Activated CD8-positive, alpha-beta memory T cell treated with anti-CD3 and anti-CD28 coated beads, Interleukin-2, amount 10 ng/mL, durations not matched to agents 7 days and 5 days (primary cell): Measurements from ENCODE around the gene REPS1. TPM values are rescaled to one million over a fixed set of nuclear protein-coding genes. Genes with fewer than 3 reads are reported as not detected.

Source experiments
- ATAC-seq: fragments of 150-1000 bp; cut with Tn5 transposase; one replicate; pipeline ENCODE4 v1.10.0; 2021; ENCODE audit warnings: moderate library complexity
- CTCF ChIA-PET: fragments of 350-600 bp; sonication (Branson Sonifier 250); formaldehyde crosslinking; loops from one replicate; lab custom pipeline; 2021; ENCODE audit warnings: antibody characterized with exemption; lab: Charles Lee
- DNase-seq: peaks from one replicate; pipeline ENCODE4 v3.0.0-alpha.2; 2020
- H3K27ac Mint-ChIP-seq: one replicate; pipeline ENCODE4 v1.8.0; 2021; ENCODE audit warnings: mild to moderate bottlenecking, mixed read lengths
- H3K27me3 Mint-ChIP-seq: one replicate; pipeline ENCODE4 v1.8.0; 2021; ENCODE audit warnings: mixed read lengths
- H3K36me3 Mint-ChIP-seq: one replicate; pipeline ENCODE4 v1.8.0; 2021; ENCODE audit warnings: mild to moderate bottlenecking, mixed read lengths
- H3K4me1 Mint-ChIP-seq: one replicate; pipeline ENCODE4 v1.8.0; 2021; ENCODE audit warnings: mixed read lengths
- H3K4me3 Mint-ChIP-seq: one replicate; pipeline ENCODE4 v1.8.0; 2021; ENCODE audit warnings: mild to moderate bottlenecking, moderate library complexity, mixed read lengths
- H3K9me3 Mint-ChIP-seq: one replicate; pipeline ENCODE4 v1.8.0; 2022; ENCODE audit warnings: low read depth, mixed read lengths
- total RNA-seq, 2 experiments: library from RNA; stranded (reverse); gene quantifications; one replicate each; pipeline ENCODE4 v1.2.3, GENCODE V29; 2021

Gene REPS1
- total RNA-seq, 2 experiments from 2014 or later, result 48.2 to 55.2 TPM

DNA sequence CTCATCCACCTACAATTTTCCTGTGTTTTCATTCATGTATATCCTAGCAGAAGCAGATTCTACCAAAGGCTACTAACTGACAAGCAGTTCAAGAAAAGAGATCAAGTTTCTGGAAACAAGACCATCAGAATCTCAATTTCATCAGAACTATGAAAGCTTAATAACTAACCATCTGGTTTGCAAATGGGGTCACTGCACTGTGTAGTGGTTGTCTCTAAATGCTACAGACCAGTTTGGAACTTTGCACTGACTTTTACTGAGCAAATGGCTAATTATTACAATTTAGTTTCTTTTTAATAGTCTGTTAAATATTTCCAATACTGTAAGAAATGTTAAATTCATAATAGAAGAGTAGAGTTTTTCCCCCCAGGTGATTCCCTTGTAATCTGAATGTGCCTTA, 64.5 kb downstream of the REPS1 start:
- no peaks in the 10 kb centered on the region for H3K27me3 Mint-ChIP-seq
- H3K9me3 Mint-ChIP-seq, result no peaks in the 10 kb centered on the region
- no peaks in the 10 kb centered on the region for H3K4me1 Mint-ChIP-seq
- no peak overlapping the region for H3K4me3 Mint-ChIP-seq
- ATAC-seq (no peak), DNase-seq (no peak)
- no peak overlapping the region for H3K27ac Mint-ChIP-seq
- CTCF ChIA-PET, result no interaction called here
- H3K36me3 Mint-ChIP-seq, result peaks cover 17% of the 10 kb centered on the region

DNA sequence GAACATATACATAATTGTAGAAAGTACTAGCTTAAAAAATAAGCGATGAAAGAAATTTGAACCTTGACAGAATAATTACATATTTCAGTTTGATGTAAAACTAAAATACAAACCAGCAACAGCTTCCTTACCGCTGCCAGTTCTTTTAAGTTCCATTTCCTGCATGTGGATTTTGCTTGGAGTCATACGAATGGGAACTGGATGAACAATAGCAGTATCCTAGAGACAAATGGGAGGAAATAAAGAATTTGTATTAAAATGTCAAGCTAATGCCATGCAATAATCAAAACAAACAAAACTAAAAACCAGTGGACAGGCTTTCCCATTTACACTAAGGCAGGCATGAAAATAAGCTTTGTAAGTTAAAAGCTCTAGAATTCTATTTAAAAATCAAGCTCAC, 67.1 kb downstream of the REPS1 start:
- Mint-ChIP-seq H3K27me3 (no peaks in the 10 kb centered on the region), H3K9me3 (no peaks in the 10 kb centered on the region), H3K4me1 (peaks cover 1% of the 10 kb centered on the region), H3K27ac (no peak overlapping the region), H3K36me3 (peaks cover 15% of the 10 kb centered on the region), H3K4me3 (no peak overlapping the region)
- CTCF ChIA-PET, result interaction anchor here (0.8 kb wide), 1 partner anchor 142 kb away, joined by 3 read pairs; no protein-coding TSS in a partner anchor
- no peak for DNase-seq
- no peak for ATAC-seq

DNA sequence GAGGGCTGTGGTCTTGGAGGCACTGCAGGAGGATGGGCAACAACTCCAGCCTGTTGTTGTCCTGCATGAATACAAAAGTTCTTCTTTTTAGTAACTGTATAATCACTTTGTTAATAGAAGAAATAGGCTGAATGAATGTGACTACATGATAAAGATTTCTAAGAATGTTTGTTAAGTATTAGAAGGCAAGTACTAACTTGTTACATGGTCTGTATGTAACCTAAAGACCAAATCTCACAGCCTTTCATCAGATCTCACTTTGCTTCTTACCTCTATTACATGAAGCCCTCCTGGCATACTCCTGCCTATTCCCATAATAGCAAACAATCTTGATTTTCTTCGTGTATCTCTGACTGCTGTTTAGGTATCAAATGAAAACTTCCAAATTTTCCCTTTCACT, 73.4 kb downstream of the REPS1 start:
- ATAC-seq, result no peak
- Mint-ChIP-seq H3K4me3 (no peak overlapping the region), H3K4me1 (peaks cover 4% of the 10 kb centered on the region), H3K9me3 (no peaks in the 10 kb centered on the region), H3K27ac (no peak overlapping the region), H3K36me3 (peaks cover 49% of the 10 kb centered on the region), H3K27me3 (no peaks in the 10 kb centered on the region)
- no peak for DNase-seq
- CTCF ChIA-PET, result no interaction called here

DNA sequence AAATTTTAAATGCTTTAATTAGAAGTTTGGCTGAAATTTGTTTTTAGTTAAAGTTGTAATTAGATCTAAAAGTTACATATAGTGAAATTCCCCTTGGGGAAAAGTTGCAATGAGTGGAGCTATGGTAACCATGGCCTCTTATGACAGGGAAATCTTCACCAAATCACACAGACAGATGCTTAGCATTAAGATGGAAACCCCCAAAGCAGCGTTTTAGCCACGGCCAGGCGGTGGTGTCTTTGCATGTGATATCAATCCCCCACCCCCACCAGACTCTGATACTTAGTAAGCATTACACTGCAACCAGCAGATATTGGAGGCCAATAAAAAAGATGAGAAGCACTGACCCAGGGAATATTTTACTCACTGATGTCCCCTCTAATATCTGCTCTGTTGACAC, 75.7 kb downstream of the REPS1 start:
- H3K9me3 Mint-ChIP-seq, result no peaks in the 10 kb centered on the region

DNA sequence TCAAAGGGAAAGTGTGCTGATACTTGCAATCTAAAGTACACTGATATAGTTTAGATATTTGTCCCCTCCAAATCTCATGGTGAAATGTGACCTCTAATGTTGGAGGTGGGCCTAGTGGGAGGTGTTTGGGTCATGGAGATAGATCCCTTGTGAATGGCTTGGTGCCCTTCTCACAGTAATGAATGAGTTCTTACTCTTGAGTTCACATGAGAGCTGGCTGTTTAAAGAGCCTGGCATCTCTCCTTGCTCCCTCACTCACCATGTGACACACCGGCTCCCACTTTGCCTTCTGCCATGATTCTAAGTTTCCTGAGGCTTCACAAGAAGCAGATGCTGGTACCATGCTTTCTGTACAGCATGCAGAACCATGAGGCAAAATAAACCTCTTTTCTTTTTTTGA, 78.1 kb downstream of the REPS1 start:
- H3K9me3 Mint-ChIP-seq, result no peaks in the 10 kb centered on the region
- DNase-seq (no peak), ATAC-seq (no peak)
- H3K36me3 Mint-ChIP-seq, result peaks cover 65% of the 10 kb centered on the region
- CTCF ChIA-PET, result no interaction called here
- H3K4me1 Mint-ChIP-seq, result no peaks in the 10 kb centered on the region
- H3K27me3 Mint-ChIP-seq, result no peaks in the 10 kb centered on the region
- no peak overlapping the region for H3K27ac Mint-ChIP-seq
- no peak overlapping the region for H3K4me3 Mint-ChIP-seq

More for the DNA sequence above, 75.7 kb downstream of the REPS1 start:
- CTCF ChIA-PET, result no interaction called here
- ATAC-seq (no peak), DNase-seq (no peak)
- no peak overlapping the region for H3K4me3 Mint-ChIP-seq
- H3K36me3 Mint-ChIP-seq, result peaks cover 56% of the 10 kb centered on the region
- H3K27me3 Mint-ChIP-seq, result no peaks in the 10 kb centered on the region
- H3K27ac Mint-ChIP-seq, result no peak overlapping the region
- H3K4me1 Mint-ChIP-seq, result peaks cover 4% of the 10 kb centered on the region

DNA sequence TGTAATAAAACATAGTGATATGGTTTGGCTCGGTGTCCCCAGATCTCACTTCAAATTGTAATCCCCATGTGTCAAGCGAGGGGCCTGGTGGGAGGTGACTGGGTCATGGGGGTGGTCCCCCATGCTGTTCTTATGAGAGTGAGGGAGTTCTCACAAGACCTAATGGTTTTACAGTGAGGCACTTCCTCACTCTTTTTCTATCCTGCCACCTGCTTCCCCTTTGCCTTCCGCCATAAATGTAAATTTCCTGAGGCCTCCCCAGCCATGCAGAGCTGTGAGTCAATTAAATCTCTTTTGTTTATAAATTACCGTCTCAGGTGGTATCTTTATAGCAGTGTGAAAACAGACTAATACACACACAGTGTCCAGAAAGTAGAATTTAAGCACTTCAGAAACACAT, 78.5 kb downstream of the REPS1 start:
- H3K27me3 Mint-ChIP-seq, result no peaks in the 10 kb centered on the region
- peaks cover 61% of the 10 kb centered on the region for H3K36me3 Mint-ChIP-seq
- H3K4me3 Mint-ChIP-seq, result no peak overlapping the region
- no peaks in the 10 kb centered on the region for H3K9me3 Mint-ChIP-seq
- CTCF ChIA-PET, result no interaction called here
- DNase-seq (no peak), ATAC-seq (no peak)
- no peaks in the 10 kb centered on the region for H3K4me1 Mint-ChIP-seq
- H3K27ac Mint-ChIP-seq, result no peak overlapping the region

DNA sequence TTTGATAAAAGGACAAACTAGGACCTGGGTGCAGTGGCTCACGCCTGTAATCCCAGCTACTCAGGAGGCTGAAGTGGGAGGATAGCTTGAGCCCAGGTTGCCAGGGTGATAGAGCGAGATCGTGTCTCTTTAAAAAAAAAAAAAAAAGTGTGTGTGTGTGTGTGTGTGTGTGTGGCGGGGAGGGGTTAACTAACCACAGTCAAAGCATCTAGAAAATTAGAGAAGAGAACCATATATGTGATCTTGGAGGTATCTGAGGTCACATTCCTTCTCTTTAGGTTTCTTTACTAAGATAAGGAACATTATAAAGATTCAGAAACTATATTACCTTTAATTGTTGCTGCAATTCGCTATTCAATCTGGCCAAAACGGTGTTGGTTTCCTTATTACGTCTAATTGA, 80.9 kb downstream of the REPS1 start:
- ATAC-seq (no peak), DNase-seq (no peak)
- Mint-ChIP-seq H3K4me3 (no peak overlapping the region), H3K27ac (no peak overlapping the region), H3K27me3 (no peaks in the 10 kb centered on the region), H3K9me3 (no peaks in the 10 kb centered on the region), H3K36me3 (peaks cover 45% of the 10 kb centered on the region), H3K4me1 (no peaks in the 10 kb centered on the region)
- CTCF ChIA-PET, result no interaction called here

DNA sequence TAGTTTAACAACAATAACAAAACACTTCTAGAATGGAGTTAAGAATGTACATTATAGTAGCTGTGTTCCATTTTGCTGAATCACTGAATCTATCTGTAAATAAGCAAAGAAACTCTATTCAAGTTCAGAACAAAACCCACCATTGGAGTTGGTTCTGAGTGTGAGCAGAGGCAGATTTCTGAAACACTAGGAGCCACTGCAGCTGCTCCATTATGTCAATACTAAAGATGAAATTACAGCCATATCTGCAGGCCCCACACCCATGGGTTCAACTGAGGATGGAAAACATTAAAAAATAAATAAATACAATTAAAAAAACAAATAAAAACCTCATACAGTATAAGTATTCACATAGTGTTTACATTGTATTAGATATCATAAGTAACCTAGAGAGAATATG, 91.0 kb downstream of the REPS1 start:
- Mint-ChIP-seq H3K4me1 (no peaks in the 10 kb centered on the region), H3K27me3 (no peaks in the 10 kb centered on the region), H3K4me3 (no peak overlapping the region), H3K36me3 (peaks cover 28% of the 10 kb centered on the region), H3K27ac (no peak overlapping the region), H3K9me3 (no peaks in the 10 kb centered on the region)
- CTCF ChIA-PET, result no interaction called here
- DNase-seq (no peak), ATAC-seq (no peak)

DNA sequence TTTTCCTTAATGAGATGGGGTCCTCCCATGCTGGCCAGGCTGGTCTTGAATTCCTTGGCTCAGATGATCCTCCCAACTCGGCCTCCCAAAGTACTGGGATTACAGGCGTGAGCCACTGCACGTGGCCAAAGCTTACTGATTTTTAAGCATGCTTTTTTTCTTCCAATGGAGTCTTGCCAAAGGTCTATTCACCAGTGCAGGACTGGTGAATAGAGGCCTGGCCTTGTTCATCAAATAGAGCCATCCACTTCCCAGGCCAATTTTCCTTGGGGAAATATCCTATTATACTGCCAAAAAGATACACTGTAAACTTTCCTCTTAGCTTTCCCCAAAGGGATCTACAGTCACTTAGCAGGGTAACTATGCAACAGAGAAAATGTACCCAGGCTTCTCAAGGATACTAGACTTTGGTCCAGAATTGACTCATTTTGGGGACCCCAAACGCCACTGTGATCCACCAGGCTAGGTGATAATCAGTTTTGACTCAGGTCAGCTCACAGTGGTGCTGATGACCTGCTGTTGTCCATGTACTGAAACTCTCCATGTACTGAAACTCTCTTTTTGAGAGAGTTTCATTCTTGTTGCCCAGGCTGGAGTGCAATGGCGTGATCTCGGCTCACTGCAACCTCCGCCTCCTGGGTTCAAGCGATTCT, 91.8 kb downstream of the REPS1 start:
- no peaks in the 10 kb centered on the region for H3K4me1 Mint-ChIP-seq
- no peak for ATAC-seq
- peaks cover 28% of the 10 kb centered on the region for H3K36me3 Mint-ChIP-seq
- no peaks in the 10 kb centered on the region for H3K27me3 Mint-ChIP-seq
- H3K9me3 Mint-ChIP-seq, result no peaks in the 10 kb centered on the region
- no peak overlapping the region for H3K27ac Mint-ChIP-seq
- H3K4me3 Mint-ChIP-seq, result no peak overlapping the region
- DNase-seq, result no peak
- CTCF ChIA-PET, result interaction anchor here (1.0 kb wide), 1 partner anchor 20 kb away, joined by 3 read pairs; no protein-coding TSS in a partner anchor

DNA sequence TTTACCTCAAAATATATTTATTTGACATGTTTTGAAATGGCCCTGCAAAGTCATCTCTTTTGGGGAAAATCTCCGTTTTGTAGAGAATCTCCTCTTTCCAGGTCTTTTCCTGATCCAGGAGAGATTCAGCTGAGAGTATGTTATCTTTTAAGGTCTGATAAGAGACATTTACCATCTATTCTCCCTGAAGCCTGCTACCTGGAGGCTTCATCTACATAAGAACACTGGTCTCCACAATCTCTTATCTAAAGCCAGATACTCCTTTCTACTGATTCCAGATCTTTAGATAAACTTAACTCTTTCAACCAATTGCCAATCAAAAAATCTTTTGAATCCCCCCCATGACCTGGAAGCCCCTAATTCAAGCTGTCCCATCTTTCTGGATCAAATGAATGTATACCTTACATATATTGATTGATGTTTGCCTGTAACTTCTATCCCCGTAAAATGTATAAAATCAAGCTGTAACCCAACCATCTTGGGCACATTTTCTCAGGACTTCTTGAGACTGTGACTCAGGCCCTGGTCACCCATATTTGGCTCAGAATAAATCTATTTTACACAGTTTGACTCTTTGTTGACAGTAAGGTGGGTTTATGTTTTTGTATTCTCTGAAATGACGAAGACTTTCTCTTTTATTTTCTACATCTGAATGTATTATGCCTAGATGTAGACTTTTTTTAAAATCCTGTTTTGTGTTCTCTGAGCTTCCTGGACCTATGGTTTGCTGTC, 96.6 kb downstream of the REPS1 start:
- Mint-ChIP-seq H3K9me3 (no peaks in the 10 kb centered on the region), H3K27ac (no peak overlapping the region), H3K4me1 (no peaks in the 10 kb centered on the region), H3K4me3 (no peak overlapping the region), H3K27me3 (no peaks in the 10 kb centered on the region), H3K36me3 (peaks cover 3% of the 10 kb centered on the region)
- DNase-seq, result no peak
- CTCF ChIA-PET, result no interaction called here
- ATAC-seq, result no peak

DNA sequence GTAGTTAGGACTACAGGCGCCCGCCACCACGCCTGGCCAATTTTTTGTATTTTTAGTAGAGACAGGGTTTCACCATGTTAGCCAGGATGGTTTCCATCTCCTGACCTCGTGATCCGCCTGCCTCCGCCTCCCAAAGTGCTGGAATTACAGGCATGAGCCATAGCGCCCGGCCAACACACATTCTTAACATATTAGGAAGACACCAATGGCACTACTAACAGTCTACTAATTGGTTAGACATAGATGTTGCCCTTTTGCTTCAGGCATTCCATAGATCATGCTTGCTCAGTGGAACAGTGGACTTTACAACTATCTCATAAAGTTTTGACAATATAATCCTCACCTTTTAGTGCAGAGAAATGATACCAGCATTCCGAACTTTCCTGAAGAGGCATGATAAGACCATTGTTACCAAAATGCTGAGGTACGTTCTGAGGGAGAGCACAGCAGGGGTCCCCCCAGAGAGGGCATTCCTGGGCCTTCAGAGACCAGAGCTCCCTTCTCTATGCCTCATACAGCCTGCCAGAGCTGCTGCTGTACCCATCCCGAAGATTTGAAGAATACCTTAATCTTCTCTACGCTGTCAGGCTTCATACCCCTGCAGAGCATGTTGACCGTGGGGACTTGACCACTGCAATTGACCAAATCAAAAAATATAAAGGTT, 102.8 kb downstream of the REPS1 start:
- CTCF ChIA-PET, result interaction anchor here (1.3 kb wide), 1 partner anchor 52 kb away, joined by 3 read pairs; no protein-coding TSS in a partner anchor
- no peak for ATAC-seq
- no peaks in the 10 kb centered on the region for H3K9me3 Mint-ChIP-seq
- H3K27me3 Mint-ChIP-seq, result no peaks in the 10 kb centered on the region
- peaks cover 1% of the 10 kb centered on the region for H3K36me3 Mint-ChIP-seq
- no peaks in the 10 kb centered on the region for H3K4me1 Mint-ChIP-seq
- no peak overlapping the region for H3K27ac Mint-ChIP-seq
- no peak for DNase-seq
- no peak overlapping the region for H3K4me3 Mint-ChIP-seq

DNA sequence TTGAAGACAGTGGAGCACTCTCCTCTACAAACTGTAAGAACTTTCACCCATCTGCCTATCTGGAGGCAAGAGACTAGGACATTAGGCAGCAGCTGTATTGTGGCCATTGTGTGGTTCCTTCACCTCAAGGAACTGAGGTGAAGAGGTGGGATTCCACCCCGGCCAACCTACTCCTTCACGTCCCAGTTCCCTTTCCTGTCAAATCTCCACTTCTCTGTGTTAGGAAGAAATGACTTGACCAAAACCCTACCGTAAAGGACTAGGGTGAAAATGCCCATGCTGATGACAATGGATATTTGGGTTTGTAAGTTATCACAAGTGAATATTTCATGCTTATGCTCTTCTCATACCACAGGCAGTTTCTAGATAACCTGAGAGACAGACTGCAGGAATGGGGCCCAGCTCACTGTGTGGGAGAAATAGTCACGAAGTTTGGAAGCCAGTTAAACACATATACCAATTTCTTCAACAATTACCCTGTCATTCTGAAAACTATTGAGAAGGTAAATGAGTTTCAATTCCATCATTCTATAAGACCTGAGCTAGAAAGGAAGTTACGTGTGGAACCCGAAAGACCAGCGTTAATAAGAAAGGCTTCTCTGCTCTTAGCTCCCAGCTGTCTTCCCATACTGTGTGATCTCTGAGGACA, 105.6 kb downstream of the REPS1 start:
- Mint-ChIP-seq H3K27me3 (no peaks in the 10 kb centered on the region), H3K9me3 (no peaks in the 10 kb centered on the region), H3K27ac (no peak overlapping the region), H3K4me3 (no peak overlapping the region), H3K36me3 (peaks cover under 1% of the 10 kb centered on the region), H3K4me1 (no peaks in the 10 kb centered on the region)
- CTCF ChIA-PET, result interaction anchor here (0.7 kb wide), 1 partner anchor 107 kb away, joined by 3 read pairs; no protein-coding TSS in a partner anchor
- no peak for ATAC-seq
- no peak for DNase-seq

DNA sequence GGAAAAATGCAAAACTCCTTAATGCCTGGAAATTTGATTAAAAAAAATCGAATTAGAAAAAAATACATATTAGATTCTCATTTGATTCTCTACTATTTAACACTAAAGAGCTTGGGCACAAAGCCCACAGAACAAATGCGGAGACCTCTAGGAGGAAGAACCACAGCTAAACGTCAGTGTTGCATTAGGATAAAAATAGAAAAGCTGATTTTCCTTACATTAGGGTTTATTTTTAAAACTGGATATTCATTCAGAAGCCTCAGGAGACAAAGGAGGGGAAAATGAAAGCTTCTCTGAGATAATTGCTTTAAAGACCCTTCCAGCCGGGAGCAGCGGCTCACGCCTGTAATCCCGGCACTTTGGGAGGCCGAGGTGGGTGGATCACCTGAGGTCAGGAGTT, 114.9 kb downstream of the REPS1 start:
- CTCF ChIA-PET, result no interaction called here

More for the DNA sequence above, 114.9 kb downstream of the REPS1 start:
- H3K27ac Mint-ChIP-seq, result no peak overlapping the region
- H3K4me1 Mint-ChIP-seq, result no peaks in the 10 kb centered on the region
- H3K9me3 Mint-ChIP-seq, result no peaks in the 10 kb centered on the region
- no peak for DNase-seq
- H3K27me3 Mint-ChIP-seq, result peaks cover 2% of the 10 kb centered on the region
- H3K36me3 Mint-ChIP-seq, result no peaks in the 10 kb centered on the region
- no peak overlapping the region for H3K4me3 Mint-ChIP-seq
- ATAC-seq, result no peak
